ENCODE measurements around the gene DNAJB7. TPM values are rescaled to one million over a fixed set of nuclear protein-coding genes. Genes with fewer than 3 reads are reported as not detected.

DNAJB7 gene
- total and polyA plus RNA-seq, 2 of the 13 experiments (the other 11 are each of a cell fraction or from before 2014, with no cell fraction given) = not detected

GRCh38 chr22:40818747-40819598 lies 42.9 kb downstream of the DNAJB7 start, which contains the start of gene SLC25A17 (continued):
- peak; percentile 54; the same call in 1 of the 2 replicates for TF ChIP-seq GMEB1 (CRISPR knock-in tag; IDR thresholded peaks at IDR 0.05; ENCODE audit: borderline replicate concordance)
- no peak for TF ChIP-seq TBP (CRISPR knock-in tag; IDR thresholded peaks at IDR 0.05)
- TF ChIP-seq NFAT5 (CRISPR knock-in tag; IDR thresholded peaks at IDR 0.05) = no peak
- peak; percentile 55; the same call in 1 of the 2 replicates for TF ChIP-seq POGZ (CRISPR knock-in tag; IDR thresholded peaks at IDR 0.05)
- TF ChIP-seq ZNF543 (CRISPR knock-in tag; IDR thresholded peaks at IDR 0.05) = 0 out of 2 replicates have a peak, but pooled peaks have one; percentile 23
- no peak for TF ChIP-seq IRF9 (CRISPR knock-in tag; IDR thresholded peaks at IDR 0.05; ENCODE audit: borderline replicate concordance)
- no peak for TF ChIP-seq ZNF431 (CRISPR knock-in tag; IDR thresholded peaks at IDR 0.05; ENCODE audit: borderline replicate concordance, low read depth)
- no peak for TF ChIP-seq NAIF1 (CRISPR knock-in tag; IDR thresholded peaks at IDR 0.05; ENCODE audit: borderline replicate concordance)
- no peak for TF ChIP-seq ZNF782 (CRISPR knock-in tag; IDR thresholded peaks at IDR 0.05; ENCODE audit: borderline replicate concordance)
- no peak for TF ChIP-seq ZNF451 (CRISPR knock-in tag; IDR thresholded peaks at IDR 0.05)
- TF ChIP-seq GLMP (CRISPR knock-in tag; IDR thresholded peaks at IDR 0.05; ENCODE audit: borderline replicate concordance) = no peak
- TF ChIP-seq ZFP37 (CRISPR knock-in tag; IDR thresholded peaks at IDR 0.05; ENCODE audit: borderline replicate concordance) = 0 out of 2 replicates have a peak, but pooled peaks have one; percentile 40
- peak; percentile 68; the same call in 1 of the 2 replicates for TF ChIP-seq ZNF274 (CRISPR knock-in tag; IDR thresholded peaks at IDR 0.05)
- no peak for TF ChIP-seq SMARCE1 (IDR thresholded peaks at IDR 0.05; ENCODE audit: borderline replicate concordance)
- TF ChIP-seq ELF1 (CRISPR knock-in tag; IDR thresholded peaks at IDR 0.05) = peak; percentile 84

Data from HepG2 (cell line).